Measurements from ENCODE around the gene CAPN10. TPM values are rescaled to one million over a fixed set of nuclear protein-coding genes. Genes with fewer than 3 reads are reported as not detected.
A peak's percentile ranks its signal among the peaks of the same experiment; 100 is the strongest.

CAPN10 gene
- total RNA-seq, 1 experiment from 2014 or later, result 22.3 TPM

- DNase-seq (ENCODE audit: extremely low read depth, low read depth), result no peak
Observed at GRCh38 chr2:240588669-240589068, 2.1 kb downstream of the CAPN10 start.

GRCh38 chr2:240589375-240589774 lies 2.8 kb downstream of the CAPN10 start:
- DNase-seq (ENCODE audit: extremely low read depth, low read depth), result no peak

GRCh38 chr2:240589850-240590525 lies 3.5 kb downstream of the CAPN10 start:
- no peak for DNase-seq (ENCODE audit: extremely low read depth, low read depth)

- DNase-seq (ENCODE audit: extremely low read depth, low read depth), result no peak
Observed at GRCh38 chr2:240590681-240591111, 4.2 kb downstream of the CAPN10 start.

- DNase-seq (ENCODE audit: extremely low read depth, low read depth), result no peak
Observed at GRCh38 chr2:240591226-240591625, 4.7 kb downstream of the CAPN10 start.

GRCh38 chr2:240591784-240592183 lies 5.2 kb downstream of the CAPN10 start:
- no peak for DNase-seq (ENCODE audit: extremely low read depth, low read depth)

- DNase-seq (ENCODE audit: extremely low read depth, low read depth), result no peak
Observed at GRCh38 chr2:240593026-240593702, 6.6 kb downstream of the CAPN10 start.

GRCh38 chr2:240593703-240594451 lies 7.3 kb downstream of the CAPN10 start:
- DNase-seq (ENCODE audit: extremely low read depth, low read depth), result no peak

- no peak for DNase-seq (ENCODE audit: extremely low read depth, low read depth)
Observed at GRCh38 chr2:240594511-240595380, 8.2 kb downstream of the CAPN10 start.

GRCh38 chr2:240595381-240596079 lies 9.0 kb downstream of the CAPN10 start:
- peak; percentile 19 for DNase-seq (ENCODE audit: extremely low read depth, low read depth)

GRCh38 chr2:240596080-240596460 lies 9.5 kb downstream of the CAPN10 start:
- no peak for DNase-seq (ENCODE audit: extremely low read depth, low read depth)

GRCh38 chr2:240596491-240596931 lies 10.0 kb downstream of the CAPN10 start:
- DNase-seq (ENCODE audit: extremely low read depth, low read depth), result no peak

GRCh38 chr2:240597054-240597418 lies 10.5 kb downstream of the CAPN10 start:
- DNase-seq (ENCODE audit: extremely low read depth, low read depth), result no peak

GRCh38 chr2:240597419-240598181 lies 11.1 kb downstream of the CAPN10 start:
- DNase-seq (ENCODE audit: extremely low read depth, low read depth), result no peak

GRCh38 chr2:240598311-240598911 lies 11.9 kb downstream of the CAPN10 start:
- DNase-seq (ENCODE audit: extremely low read depth, low read depth), result no peak

- DNase-seq (ENCODE audit: extremely low read depth, low read depth), result no peak
Observed at GRCh38 chr2:240599141-240599583, 12.6 kb downstream of the CAPN10 start.

- DNase-seq (ENCODE audit: extremely low read depth, low read depth), result no peak
Observed at GRCh38 chr2:240600451-240600961, 14.0 kb downstream of the CAPN10 start.

- DNase-seq (ENCODE audit: extremely low read depth, low read depth), result no peak
Observed at GRCh38 chr2:240601061-240601830, 14.7 kb downstream of the CAPN10 start.
